Retinal pigment epithelial cell (primary cell): ENCODE data around the gene NT5DC2.

Source experiments
- DNase-seq: peaks from one replicate; pipeline ENCODE4 v3.0.0-alpha.2; 2010; ENCODE audit warnings: low read depth
- H3K4me3 ChIP-seq: 2 replicates; pipeline ENCODE4 v1.5.1; 2011; ENCODE audit warnings: mild to moderate bottlenecking, low read length, control low read depth, moderate library complexity
- TF ChIP-seq, protein P1 (sequence below): conservative IDR thresholded peaks from 2 replicates; pipeline ENCODE4 v1.5.1; 2011; ENCODE audit warnings: low read depth, low read length, control low read depth, inconsistent platforms

The NT5DC2 gene

DNA sequence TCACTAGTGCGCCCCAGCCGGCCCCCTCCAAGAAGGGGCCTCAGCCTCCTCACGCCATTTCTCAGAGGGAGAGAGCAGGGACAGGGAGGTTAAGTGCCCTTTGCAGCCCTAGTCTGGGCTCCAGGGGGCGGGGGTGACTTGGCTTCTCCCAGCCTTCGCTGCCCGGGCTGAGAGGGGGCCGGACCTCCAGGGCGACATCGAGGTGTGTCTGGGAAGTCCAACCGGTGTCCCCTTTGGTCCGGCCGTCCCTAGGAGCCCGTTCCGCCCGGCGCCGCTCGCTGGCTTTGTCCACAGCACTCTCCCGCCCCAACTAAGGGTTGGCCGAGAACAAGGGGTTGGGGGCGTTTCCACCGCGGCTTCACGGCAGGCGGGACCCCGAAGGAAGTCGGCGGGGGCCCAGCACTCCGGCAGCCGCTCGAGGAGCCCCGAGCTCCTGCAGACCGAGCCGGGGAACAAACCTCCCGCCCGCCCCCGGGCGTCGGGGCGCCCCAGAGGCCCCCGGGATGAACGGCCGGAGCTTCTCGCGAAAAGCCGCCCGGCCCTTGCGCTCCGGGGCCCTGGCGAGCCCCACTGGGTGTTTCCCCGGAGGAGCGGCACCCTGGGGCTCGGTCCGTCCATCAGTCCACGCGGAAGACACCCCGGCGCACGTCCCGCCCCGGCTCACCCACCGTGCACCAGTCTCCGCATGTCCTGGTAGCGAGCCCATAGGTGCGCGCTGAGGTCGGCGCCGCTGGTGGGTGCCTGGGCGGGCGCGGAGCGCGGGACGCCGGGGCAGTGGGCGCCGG is 627 bp downstream of the NT5DC2 start:
- DNase-seq = no peak
- peak overlapping the region; percentile 61 for H3K4me3 ChIP-seq

GRCh38 chr3:52532517-52532837 is 1.2 kb downstream of the NT5DC2 start:
- no peak for DNase-seq
- TF ChIP-seq, protein P1, sequence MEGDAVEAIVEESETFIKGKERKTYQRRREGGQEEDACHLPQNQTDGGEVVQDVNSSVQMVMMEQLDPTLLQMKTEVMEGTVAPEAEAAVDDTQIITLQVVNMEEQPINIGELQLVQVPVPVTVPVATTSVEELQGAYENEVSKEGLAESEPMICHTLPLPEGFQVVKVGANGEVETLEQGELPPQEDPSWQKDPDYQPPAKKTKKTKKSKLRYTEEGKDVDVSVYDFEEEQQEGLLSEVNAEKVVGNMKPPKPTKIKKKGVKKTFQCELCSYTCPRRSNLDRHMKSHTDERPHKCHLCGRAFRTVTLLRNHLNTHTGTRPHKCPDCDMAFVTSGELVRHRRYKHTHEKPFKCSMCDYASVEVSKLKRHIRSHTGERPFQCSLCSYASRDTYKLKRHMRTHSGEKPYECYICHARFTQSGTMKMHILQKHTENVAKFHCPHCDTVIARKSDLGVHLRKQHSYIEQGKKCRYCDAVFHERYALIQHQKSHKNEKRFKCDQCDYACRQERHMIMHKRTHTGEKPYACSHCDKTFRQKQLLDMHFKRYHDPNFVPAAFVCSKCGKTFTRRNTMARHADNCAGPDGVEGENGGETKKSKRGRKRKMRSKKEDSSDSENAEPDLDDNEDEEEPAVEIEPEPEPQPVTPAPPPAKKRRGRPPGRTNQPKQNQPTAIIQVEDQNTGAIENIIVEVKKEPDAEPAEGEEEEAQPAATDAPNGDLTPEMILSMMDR = no peak
- peak overlapping the region; percentile 61 for H3K4me3 ChIP-seq

More for the DNA sequence above, 627 bp downstream of the NT5DC2 start:
- TF ChIP-seq, protein P1 = no peak

- no peak for DNase-seq
- TF ChIP-seq, protein P1 = no peak
- H3K4me3 ChIP-seq = peak overlapping the region; percentile 61
These were observed 1.7 kb downstream of the NT5DC2 start for GRCh38 chr3:52531860-52532516.

DNA sequence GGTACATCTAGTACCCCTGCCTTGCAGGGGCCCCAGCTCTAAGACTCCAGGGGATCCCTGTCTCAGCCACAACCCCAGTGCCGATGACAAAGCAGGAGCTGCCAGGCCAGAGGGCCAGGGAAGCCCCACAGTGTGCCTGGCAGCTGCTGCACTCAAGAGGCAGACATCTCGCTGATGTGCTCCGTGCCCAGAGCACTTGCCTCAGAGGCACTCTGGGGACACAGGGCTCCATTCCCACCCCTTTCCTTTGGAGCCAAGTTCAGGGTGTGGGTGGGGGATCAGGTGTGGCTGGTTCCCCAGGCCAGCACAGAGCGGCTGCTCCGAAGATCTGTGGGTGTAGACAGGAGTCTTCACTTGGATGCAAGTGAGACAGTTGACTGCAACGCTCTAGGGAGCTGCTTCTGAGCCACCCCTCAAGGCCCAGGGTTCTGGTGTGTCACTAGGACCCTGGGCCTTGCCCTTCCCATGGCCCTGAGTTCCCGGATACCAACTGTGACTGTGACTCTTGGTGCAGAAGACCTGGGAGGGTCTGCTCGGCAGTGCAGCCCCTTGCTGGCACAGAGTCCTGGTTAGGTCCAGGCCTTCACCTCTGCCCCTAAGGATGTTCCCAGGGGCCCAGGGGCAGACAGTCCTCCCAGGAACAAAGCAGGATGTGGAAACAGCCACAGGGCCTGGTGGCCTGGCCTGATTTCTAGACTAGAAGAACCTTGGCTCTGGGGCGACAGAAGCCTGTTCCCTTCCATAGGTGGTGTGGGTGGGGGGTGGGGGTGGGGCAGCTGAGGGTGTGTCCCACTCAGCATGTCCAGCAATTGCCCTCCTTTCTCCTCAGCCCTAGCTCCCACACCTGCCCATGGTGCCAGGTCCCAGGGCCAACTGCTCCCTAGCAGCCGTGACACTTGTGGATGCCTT is 2.5 kb downstream of the NT5DC2 start:
- TF ChIP-seq, protein P1 = no peak
- H3K4me3 ChIP-seq = no peak overlapping the region

GRCh38 chr3:52529376-52530333 is 4.0 kb downstream of the NT5DC2 start:
- peak; percentile 52 for DNase-seq
- TF ChIP-seq, protein P1 = no peak
- no peak overlapping the region for H3K4me3 ChIP-seq

More for the DNA sequence above, 2.5 kb downstream of the NT5DC2 start:
- no peak for DNase-seq

DNA sequence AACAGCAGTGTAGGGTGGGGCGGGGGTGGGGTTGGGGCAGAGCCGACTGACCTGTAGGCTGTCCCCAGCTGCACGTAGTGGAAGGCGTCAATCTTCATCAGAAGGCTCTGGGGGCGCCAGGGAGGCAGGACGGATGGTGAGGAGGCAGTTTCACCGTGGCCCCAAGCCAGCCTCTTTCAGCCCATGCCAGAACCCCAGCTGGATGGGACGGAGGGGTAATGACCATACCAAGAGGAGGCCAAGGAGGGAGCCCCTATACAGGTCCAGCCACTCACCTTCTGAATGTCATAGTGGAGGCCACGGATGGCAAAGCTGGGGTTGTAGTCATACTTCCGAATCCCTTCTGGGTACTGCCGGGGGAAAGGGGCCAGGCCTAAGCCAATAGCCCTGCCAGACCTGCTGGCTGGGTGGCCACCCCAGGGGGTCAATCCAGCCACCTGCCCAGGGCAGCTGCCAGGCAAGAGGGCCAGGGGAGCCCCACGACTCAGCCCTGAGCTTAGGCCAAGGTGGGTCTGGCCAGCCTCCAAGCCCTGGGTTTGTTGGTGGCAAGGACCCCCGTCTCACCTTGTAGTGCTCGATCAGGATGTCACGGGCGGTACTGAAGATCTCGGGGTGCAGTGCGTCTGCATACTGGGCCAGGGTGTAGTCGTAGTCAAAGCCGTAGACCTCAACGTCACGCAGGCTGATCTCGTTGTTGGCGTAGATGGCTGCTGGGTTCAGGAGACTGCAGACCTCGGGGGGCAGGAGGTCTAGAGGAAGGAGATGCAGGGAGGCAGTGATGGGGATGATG is 4.9 kb downstream of the NT5DC2 start:
- no peak overlapping the region for H3K4me3 ChIP-seq
- DNase-seq = no peak
- TF ChIP-seq, protein P1 = no peak
